WTC11 (cell line): ENCODE measurements around the gene ACACA. TPM values are rescaled to one million over a fixed set of nuclear protein-coding genes. Genes with fewer than 3 reads are reported as not detected.

Source experiments
- ATAC-seq: fragments of 200-7000 bp; cut with Tn5 transposase; 2 replicates; pipeline ENCODE4 v1.10.0; 2021; ENCODE audit warnings: mild to moderate bottlenecking, moderate library complexity
- CTCF ChIA-PET: fragments of 300-600 bp; sonication (Branson Sonifier 250); formaldehyde crosslinking; loops from one replicate; lab custom pipeline; 2021; ENCODE audit warnings: antibody characterized with exemption; lab: Charles Lee
- POLR2A ChIA-PET: fragments of 350-600 bp; sonication (Branson Sonifier 250); formaldehyde crosslinking; loops from one replicate; lab custom pipeline; 2021; ENCODE audit warnings: antibody characterized with exemption; lab: Charles Lee
- DNase-seq: peaks from one replicate; pipeline ENCODE4 v3.0.0; 2021; ENCODE audit warnings: low spot score
- H3K27ac Mint-ChIP-seq: 2 replicates; pipeline ENCODE4 v1.8.0; 2021; ENCODE audit warnings: mixed read lengths
- H3K27me3 Mint-ChIP-seq: 2 replicates; pipeline ENCODE4 v1.8.0; 2021; ENCODE audit warnings: low read depth, mild to moderate bottlenecking, moderate library complexity, mixed read lengths
- H3K36me3 Mint-ChIP-seq: 2 replicates; pipeline ENCODE4 v1.8.0; 2021; ENCODE audit warnings: mixed read lengths
- H3K4me1 Mint-ChIP-seq: 2 replicates; pipeline ENCODE4 v1.8.0; 2022; ENCODE audit warnings: mixed read lengths
- H3K4me3 Mint-ChIP-seq: 2 replicates; pipeline ENCODE4 v1.8.0; 2021; ENCODE audit warnings: mild to moderate bottlenecking, moderate library complexity, mixed read lengths
- H3K9me3 Mint-ChIP-seq: 2 replicates; pipeline ENCODE4 v1.8.0; 2021; ENCODE audit warnings: mixed read lengths
- AR ChIP-seq: fragments of 250-450 bp; sonication (Bioruptor Pico); IDR thresholded peaks from 2 replicates; pipeline ENCODE4 v1.9.0; 2021; ENCODE audit warnings: mild to moderate bottlenecking
- CTCF ChIP-seq: fragments of 200-600 bp; IDR thresholded peaks from 2 replicates; pipeline ENCODE4 v1.8.0; 2022; ENCODE audit warnings: antibody characterized with exemption
- ELF4 ChIP-seq: sonication (generic); formaldehyde crosslinking; IDR thresholded peaks from 2 replicates; pipeline ENCODE4 v1.8.1; 2022; ENCODE audit warnings: low read depth, mild to moderate bottlenecking, moderate library complexity, missing genetic modification reagents
- EMX1 ChIP-seq: fragments of 250-450 bp; sonication (Bioruptor Pico); IDR thresholded peaks from 2 replicates; pipeline ENCODE4 v1.8.0; 2021; ENCODE audit warnings: mild to moderate bottlenecking
- ETV6 ChIP-seq: sonication (generic); formaldehyde crosslinking; IDR thresholded peaks from 2 replicates; pipeline ENCODE4 v1.8.1; 2022; ENCODE audit warnings: mild to moderate bottlenecking, missing genetic modification reagents
- FOXK1 ChIP-seq: sonication (generic); formaldehyde crosslinking; IDR thresholded peaks from 2 replicates; pipeline ENCODE4 v1.8.0; 2022; ENCODE audit warnings: mild to moderate bottlenecking, moderate library complexity, missing genetic modification reagents
- JAZF1 ChIP-seq: fragments of 250-450 bp; sonication (Bioruptor Pico); IDR thresholded peaks from 2 replicates; pipeline ENCODE4 v1.9.0; 2021; ENCODE audit warnings: moderate library complexity, mild to moderate bottlenecking, inconsistent platforms
- KAT7 ChIP-seq: sonication (generic); formaldehyde crosslinking; IDR thresholded peaks from 2 replicates; pipeline ENCODE4 v1.8.1; 2023; ENCODE audit warnings: missing genetic modification reagents, mild to moderate bottlenecking, borderline replicate concordance
- MYBL2 ChIP-seq: sonication (generic); formaldehyde crosslinking; IDR thresholded peaks from 2 replicates; pipeline ENCODE4 v1.8.1; 2023; ENCODE audit warnings: mild to moderate bottlenecking, moderate library complexity, missing genetic modification reagents
- NR1H2 ChIP-seq: sonication (generic); formaldehyde crosslinking; IDR thresholded peaks from 2 replicates; pipeline ENCODE4 v1.9.0; 2021; ENCODE audit warnings: mild to moderate bottlenecking, moderate library complexity, missing genetic modification reagents
- RELA ChIP-seq: sonication (generic); formaldehyde crosslinking; IDR thresholded peaks from 2 replicates; pipeline ENCODE4 v1.8.1; 2022; ENCODE audit warnings: missing genetic modification reagents, mild to moderate bottlenecking, borderline replicate concordance
- RORB ChIP-seq: fragments of 250-450 bp; sonication (Bioruptor Pico); IDR thresholded peaks from 2 replicates; pipeline ENCODE4 v1.9.0; 2021; ENCODE audit warnings: mild to moderate bottlenecking
- TEAD1 ChIP-seq: sonication (generic); formaldehyde crosslinking; IDR thresholded peaks from 2 replicates; pipeline ENCODE4 v1.8.0; 2022; ENCODE audit warnings: mild to moderate bottlenecking, missing genetic modification reagents
- USF1 ChIP-seq: sonication (generic); formaldehyde crosslinking; IDR thresholded peaks from 2 replicates; pipeline ENCODE4 v1.8.0; 2022; ENCODE audit warnings: mild to moderate bottlenecking, missing genetic modification reagents
- ZBTB21 ChIP-seq: sonication (generic); formaldehyde crosslinking; IDR thresholded peaks from 2 replicates; pipeline ENCODE4 v1.8.1; 2023; ENCODE audit warnings: mild to moderate bottlenecking, missing genetic modification reagents, borderline replicate concordance
- ZNF232 ChIP-seq: sonication (generic); formaldehyde crosslinking; IDR thresholded peaks from 2 replicates; pipeline ENCODE4 v1.8.0; 2022; ENCODE audit warnings: mild to moderate bottlenecking, missing genetic modification reagents
- ZNF423 ChIP-seq: fragments of 250-450 bp; sonication (Bioruptor Pico); IDR thresholded peaks from 2 replicates; pipeline ENCODE4 v2.1.2; 2022; ENCODE audit warnings: mild to moderate bottlenecking, moderate library complexity
- total RNA-seq: library from RNA; stranded (reverse); gene quantifications from 3 replicates; pipeline ENCODE4 v1.2.3, GENCODE V29; 2021
- TF ChIP-seq, protein P1 (sequence below): fragments of 250-450 bp; sonication (Bioruptor Pico); IDR thresholded peaks from 2 replicates; pipeline ENCODE4 v2.1.2; 2022; ENCODE audit warnings: mild to moderate bottlenecking, moderate library complexity
- TF ChIP-seq, protein P2 (sequence below): fragments of 250-450 bp; sonication (Bioruptor Pico); IDR thresholded peaks from 2 replicates; pipeline ENCODE4 v1.9.0; 2021; ENCODE audit warnings: moderate library complexity, mild to moderate bottlenecking, inconsistent platforms, borderline replicate concordance
- TF ChIP-seq, protein P3 (sequence below): sonication (generic); formaldehyde crosslinking; IDR thresholded peaks from 2 replicates; pipeline ENCODE4 v1.8.0; 2022; ENCODE audit warnings: mild to moderate bottlenecking, missing genetic modification reagents
- TF ChIP-seq, protein P4 (sequence below): sonication (generic); formaldehyde crosslinking; IDR thresholded peaks from 2 replicates; pipeline ENCODE4 v1.8.0; 2023; ENCODE audit warnings: mild to moderate bottlenecking, missing genetic modification reagents

The ACACA gene
- total RNA-seq, 1 experiment from 2014 or later: 167 TPM

- ChIA-PET CTCF (interaction anchor here (1.0 kb wide), 1 partner anchor 134 kb away, joined by 3 read pairs; no protein-coding TSS in a partner anchor), POLR2A (no interaction called here)
- Mint-ChIP-seq H3K4me1 (peaks cover 63% of the 10 kb centered on the region), H3K9me3 (no peaks in the 10 kb centered on the region), H3K27ac (peak overlapping the region; percentile 95)
- DNase-seq: no peak
- TF ChIP-seq ELF4 (no peak), ZNF423 (CRISPR knock-in tag) (no peak), ZNF232 (CRISPR knock-in tag) (no peak), AR (no peak), USF1 (CRISPR knock-in tag) (no peak), ZBTB21 (CRISPR knock-in tag) (no peak), NR1H2 (CRISPR knock-in tag) (no peak), EMX1 (CRISPR knock-in tag) (no peak), KAT7 (CRISPR knock-in tag) (no peak), FOXK1 (CRISPR knock-in tag) (no peak), JAZF1 (CRISPR knock-in tag) (no peak), TEAD1 (CRISPR knock-in tag) (no peak)
- TF ChIP-seq, protein P1, sequence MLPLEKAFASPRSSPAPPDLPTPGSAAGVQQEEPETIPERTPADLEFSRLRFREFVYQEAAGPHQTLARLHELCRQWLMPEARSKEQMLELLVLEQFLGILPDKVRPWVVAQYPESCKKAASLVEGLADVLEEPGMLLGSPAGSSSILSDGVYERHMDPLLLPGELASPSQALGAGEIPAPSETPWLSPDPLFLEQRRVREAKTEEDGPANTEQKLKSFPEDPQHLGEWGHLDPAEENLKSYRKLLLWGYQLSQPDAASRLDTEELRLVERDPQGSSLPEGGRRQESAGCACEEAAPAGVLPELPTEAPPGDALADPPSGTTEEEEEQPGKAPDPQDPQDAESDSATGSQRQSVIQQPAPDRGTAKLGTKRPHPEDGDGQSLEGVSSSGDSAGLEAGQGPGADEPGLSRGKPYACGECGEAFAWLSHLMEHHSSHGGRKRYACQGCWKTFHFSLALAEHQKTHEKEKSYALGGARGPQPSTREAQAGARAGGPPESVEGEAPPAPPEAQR: no peak
- TF ChIP-seq, protein P2, sequence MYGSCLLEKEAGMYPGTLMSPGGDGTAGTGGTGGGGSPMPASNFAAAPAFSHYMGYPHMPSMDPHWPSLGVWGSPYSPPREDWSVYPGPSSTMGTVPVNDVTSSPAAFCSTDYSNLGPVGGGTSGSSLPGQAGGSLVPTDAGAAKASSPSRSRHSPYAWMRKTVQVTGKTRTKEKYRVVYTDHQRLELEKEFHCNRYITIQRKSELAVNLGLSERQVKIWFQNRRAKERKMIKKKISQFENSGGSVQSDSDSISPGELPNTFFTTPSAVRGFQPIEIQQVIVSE (CRISPR knock-in tag): no peak
- TF ChIP-seq, protein P3, sequence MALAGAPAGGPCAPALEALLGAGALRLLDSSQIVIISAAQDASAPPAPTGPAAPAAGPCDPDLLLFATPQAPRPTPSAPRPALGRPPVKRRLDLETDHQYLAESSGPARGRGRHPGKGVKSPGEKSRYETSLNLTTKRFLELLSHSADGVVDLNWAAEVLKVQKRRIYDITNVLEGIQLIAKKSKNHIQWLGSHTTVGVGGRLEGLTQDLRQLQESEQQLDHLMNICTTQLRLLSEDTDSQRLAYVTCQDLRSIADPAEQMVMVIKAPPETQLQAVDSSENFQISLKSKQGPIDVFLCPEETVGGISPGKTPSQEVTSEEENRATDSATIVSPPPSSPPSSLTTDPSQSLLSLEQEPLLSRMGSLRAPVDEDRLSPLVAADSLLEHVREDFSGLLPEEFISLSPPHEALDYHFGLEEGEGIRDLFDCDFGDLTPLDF: no peak
- TF ChIP-seq, all 79 proteins: peak for 0
- Mint-ChIP-seq H3K27me3 (no peaks in the 10 kb centered on the region), H3K36me3 (peaks cover 18% of the 10 kb centered on the region; the same call in 1 of the 2 replicates), H3K4me3 (no peak overlapping the region)
- ATAC-seq: peak; percentile 10; the same call in 1 of the 2 replicates
Observed at GRCh38 chr17:37106049-37106448, 300.6 kb downstream of the ACACA start.

DNA sequence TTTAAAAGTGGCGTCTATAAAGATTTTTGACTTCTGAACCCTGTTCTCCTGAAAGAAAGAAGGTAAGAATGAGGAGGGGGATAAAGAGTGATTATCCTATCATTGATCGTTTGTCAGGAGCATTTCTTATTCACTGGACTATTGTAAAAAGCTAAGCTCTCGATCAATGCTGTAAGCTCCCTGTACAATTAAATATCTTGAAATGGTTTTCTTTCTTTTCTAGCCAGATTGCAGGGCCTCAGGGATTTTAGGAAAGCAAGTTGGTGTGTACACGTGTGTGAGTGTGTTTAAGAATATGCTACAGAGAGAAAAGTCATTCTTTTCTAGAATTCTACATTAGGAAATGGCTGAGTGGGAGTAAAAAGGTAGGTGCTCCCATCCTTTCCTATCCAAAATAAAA lies 303.4 kb downstream of the ACACA start:
- ATAC-seq (no peak), DNase-seq (no peak)
- no peak overlapping the region for H3K4me3 Mint-ChIP-seq
- no peaks in the 10 kb centered on the region for H3K9me3 Mint-ChIP-seq
- peaks cover 20% of the 10 kb centered on the region for H3K36me3 Mint-ChIP-seq
- POLR2A ChIA-PET: interaction anchor here (1.3 kb wide), 1 partner anchor 22 kb away, joined by 3 read pairs; no protein-coding TSS in a partner anchor
- H3K27me3 Mint-ChIP-seq: no peaks in the 10 kb centered on the region
- H3K4me1 Mint-ChIP-seq: peaks cover 64% of the 10 kb centered on the region
- CTCF ChIA-PET: no interaction called here
- peak overlapping the region; percentile 33; the same call in 1 of the 2 replicates for H3K27ac Mint-ChIP-seq
- TF ChIP-seq, protein P4, sequence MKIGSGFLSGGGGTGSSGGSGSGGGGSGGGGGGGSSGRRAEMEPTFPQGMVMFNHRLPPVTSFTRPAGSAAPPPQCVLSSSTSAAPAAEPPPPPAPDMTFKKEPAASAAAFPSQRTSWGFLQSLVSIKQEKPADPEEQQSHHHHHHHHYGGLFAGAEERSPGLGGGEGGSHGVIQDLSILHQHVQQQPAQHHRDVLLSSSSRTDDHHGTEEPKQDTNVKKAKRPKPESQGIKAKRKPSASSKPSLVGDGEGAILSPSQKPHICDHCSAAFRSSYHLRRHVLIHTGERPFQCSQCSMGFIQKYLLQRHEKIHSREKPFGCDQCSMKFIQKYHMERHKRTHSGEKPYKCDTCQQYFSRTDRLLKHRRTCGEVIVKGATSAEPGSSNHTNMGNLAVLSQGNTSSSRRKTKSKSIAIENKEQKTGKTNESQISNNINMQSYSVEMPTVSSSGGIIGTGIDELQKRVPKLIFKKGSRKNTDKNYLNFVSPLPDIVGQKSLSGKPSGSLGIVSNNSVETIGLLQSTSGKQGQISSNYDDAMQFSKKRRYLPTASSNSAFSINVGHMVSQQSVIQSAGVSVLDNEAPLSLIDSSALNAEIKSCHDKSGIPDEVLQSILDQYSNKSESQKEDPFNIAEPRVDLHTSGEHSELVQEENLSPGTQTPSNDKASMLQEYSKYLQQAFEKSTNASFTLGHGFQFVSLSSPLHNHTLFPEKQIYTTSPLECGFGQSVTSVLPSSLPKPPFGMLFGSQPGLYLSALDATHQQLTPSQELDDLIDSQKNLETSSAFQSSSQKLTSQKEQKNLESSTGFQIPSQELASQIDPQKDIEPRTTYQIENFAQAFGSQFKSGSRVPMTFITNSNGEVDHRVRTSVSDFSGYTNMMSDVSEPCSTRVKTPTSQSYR (CRISPR knock-in tag): no peak
- no peak for TF ChIP-seq RELA
- TF ChIP-seq KAT7 (CRISPR knock-in tag): no peak
- no peak for TF ChIP-seq MYBL2 (CRISPR knock-in tag)
- no peak for TF ChIP-seq ETV6 (CRISPR knock-in tag)
- no peak for TF ChIP-seq CTCF
- no peak for TF ChIP-seq RORB (CRISPR knock-in tag)
- TF ChIP-seq, all 79 proteins: peak for 0
